NCI-H524 (cell line): Measurements from ENCODE around the gene CLSTN2.

Source experiments
- DNase-seq, 2 experiments: peaks; one replicate each; lab custom pipeline; 2025; lab: John Stamatoyannopoulos, UW

The CLSTN2 gene

DNA sequence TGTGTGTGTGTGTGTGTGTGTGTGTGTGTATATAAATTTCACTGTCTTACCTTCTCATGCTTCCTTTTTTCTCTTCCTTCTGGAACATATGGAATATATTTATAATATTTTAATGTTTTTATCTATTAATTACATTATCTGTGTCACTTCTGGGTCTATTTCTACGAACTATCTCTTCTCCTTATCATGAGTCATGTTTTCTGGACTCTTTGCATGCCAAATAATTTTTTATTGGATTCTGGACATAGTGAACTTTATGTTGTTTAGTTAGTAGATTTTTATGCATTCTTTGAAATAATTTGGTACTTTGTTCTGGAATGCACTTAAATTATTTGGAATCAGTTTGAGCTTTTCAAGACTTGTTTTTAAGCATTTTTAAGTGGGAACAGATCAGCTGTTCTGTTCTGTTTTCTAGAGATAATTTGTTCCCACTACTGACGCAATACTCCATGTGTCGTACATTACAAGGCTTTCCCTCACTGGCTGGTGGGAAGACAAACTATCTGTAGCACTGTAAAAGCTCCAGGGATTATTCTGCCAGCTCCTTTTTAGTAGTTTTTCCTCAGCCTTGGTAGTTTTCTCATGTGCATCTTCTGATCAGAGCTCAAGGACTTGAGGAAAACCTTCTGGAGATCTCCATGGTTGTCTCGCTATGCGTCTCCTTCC is 302.0 kb downstream of the CLSTN2 start:
- no peak for DNase-seq

DNA sequence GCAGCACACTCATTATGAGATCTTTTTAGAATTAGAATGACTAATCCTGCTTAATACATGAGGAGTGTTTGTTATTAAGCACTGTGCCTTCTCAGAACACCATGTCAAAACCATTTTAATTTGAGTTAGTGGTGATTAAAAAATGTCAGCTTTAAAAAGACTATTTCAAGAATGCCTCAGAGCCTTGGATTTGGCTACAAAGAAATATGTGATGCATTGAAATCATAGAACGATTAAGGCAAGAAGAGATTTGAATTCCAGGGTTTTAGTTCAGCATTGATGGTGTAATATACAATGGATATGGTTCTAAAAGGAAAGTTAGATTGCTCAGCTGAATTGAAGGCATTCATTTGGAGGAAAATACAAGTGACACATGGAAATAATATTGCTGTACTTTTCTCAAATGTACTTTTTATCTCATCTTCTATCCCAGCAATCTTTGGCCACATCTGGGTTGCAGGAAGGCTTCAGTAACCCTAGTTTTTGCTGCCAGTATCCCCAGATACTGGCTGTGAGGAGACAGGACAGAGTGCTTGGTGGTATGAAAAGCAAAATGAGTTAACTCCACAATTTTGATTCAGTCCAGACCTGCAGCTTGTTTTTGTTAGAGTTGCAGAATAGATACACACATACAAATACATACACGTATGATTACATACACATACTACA is 303.8 kb downstream of the CLSTN2 start:
- DNase-seq = peak in 1 of 2 experiments; percentile 56

DNA sequence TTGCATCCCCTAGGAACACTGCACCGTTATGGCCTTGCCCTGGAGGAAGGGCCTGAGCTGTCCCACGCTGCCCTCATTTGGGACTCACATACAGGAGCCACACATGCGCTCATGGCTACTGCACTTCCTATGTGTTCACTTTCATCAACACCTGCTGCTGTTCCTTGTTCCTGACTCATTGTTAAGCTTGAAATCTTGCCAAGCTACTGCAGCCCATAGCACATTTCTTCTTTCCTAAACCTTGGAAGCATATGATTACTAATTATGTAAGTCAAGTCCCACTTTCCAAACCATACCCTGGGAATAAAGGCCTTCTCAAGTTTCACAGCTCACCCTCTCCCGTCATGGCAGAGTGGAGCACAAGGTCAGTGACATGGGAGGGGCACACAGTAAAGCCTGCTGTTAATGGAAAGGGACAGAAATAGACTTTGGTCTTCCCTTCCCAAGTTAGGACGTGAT is 307.9 kb downstream of the CLSTN2 start:
- peak; percentile 89 to 96 for DNase-seq

DNA sequence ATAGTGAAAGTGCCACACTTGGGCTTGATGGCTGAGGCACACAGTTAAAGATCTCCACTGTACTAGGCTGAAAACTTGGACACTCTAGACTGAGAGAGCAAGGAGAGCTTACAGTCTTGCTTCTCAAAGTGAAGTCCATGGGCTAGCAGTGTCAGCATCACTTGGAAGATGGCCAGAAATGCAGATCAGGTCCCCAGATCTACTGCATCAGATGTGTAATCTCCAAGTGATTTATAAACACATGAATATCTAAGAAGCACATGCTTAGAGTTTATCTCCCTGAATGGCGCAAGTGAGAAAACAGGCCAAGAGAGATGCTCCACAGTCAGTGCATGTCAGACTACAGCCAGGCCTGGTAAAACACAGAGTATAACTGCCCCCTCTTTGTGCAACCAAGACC is 308.6 kb downstream of the CLSTN2 start:
- peak; percentile 9 to 51 for DNase-seq

DNA sequence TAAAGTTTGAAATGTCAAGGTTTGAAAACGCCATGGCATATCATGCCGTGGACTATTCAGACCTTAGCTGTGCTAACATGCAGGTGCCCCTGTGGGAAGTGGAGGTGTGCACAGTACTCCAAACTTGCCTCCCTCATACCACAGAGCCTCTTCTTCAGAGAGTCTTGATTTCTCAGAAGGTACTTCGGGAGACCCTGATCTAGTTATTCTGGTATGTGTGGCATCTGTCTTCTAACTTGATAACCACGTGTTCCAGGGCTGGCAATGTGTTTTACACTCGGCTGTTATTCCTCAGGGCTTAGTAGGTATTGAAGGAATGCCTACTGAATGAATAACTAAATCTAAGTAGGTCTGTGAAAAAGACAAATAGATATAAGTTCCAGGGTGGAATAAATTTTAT is 309.9 kb downstream of the CLSTN2 start:
- no peak for DNase-seq

DNA sequence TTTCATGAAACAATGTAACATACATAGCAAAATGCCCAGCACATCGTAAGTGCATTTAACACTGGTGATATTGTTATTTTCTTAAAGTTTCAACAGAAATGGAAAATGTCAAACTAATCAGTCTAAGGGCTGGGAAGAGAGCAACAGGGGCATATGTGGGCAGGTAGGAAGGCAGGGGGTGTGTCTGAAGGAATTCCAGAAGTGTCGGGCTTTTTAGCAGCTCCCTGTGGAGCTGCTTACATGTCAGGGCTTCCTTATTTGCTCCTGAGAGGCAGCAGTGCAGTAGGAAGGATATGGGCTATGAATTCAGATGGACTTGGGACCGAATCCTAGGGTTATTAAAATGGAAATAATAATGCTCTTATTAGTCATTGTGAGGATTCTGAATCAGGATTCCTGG is 311.6 kb downstream of the CLSTN2 start:
- DNase-seq = no peak

DNA sequence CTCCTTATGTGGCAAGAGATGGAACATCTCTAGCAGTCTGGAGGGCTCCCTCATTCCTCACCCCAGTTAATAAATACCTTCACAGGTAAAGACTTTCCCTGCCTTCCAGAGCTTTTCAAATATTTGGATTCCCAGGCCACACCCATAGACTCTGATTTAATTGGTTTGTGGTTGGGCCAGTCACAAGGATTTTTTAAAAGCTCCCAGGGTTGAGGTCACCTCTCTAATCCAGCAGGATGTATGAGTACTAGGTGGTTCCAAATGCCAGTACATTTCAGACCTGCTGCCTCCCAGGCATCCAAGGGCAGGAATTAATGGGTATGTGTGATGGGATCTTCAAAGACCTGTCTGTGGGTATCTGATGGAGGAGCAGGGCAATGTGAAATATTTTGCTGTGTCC is 312.8 kb downstream of the CLSTN2 start:
- no peak for DNase-seq

DNA sequence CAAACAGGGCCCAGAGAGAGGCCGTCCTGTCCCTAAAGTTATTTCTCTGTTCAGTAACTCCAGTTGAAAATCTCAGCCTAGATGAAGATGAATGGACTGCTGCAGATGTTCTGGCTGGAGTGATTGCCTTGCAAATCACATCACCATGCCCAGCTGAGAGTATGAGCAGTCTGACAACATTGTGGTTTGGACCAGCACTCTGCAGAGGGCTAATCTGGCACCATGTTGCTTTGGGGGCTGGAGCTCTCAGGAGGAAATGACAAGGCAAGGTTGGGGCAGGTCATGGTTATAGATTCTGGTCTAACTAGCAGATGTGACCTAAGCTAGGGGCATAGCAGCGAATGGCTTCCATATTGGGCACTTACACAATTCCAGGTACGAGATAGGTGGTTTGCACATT is 314.2 kb downstream of the CLSTN2 start:
- no peak for DNase-seq

DNA sequence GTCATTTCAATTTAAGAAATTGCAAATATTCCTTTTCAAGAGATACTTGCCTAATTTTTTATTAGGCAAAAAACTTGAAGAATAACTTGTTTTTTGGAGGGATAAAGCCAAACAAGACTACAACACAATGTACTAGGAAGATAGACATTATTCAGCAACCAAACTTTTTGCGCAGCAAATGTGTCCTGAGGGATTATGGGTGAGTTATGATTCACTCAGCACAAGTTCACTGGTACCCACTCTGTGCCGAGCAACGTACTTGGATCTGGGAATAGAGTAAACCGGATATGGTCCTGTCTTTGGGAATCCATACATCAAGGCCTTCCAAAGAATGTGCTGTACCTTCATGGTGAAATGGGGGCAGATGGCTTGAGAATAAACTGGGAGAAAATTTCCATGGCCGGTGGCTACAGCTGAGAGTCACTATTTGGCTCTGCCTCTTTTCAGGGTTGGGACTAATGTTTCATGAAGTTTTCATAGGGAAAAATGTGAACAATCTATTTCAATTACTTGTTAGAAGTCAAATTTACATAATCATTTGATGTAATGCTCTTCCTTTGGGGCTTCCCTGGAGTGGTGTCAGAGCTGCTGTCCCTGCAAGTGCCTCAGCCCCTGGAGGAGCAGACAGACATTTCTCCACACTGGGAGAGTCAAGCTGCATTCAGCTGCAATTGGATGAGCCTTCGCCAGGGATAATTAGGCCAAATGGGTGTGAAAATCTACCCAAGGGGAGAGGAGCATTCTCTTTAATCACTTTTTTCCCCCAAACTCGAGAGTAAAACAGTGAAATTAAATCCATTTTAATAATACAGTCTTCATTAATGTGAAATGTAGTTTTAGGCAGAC is 315.2 kb downstream of the CLSTN2 start:
- no peak for DNase-seq

DNA sequence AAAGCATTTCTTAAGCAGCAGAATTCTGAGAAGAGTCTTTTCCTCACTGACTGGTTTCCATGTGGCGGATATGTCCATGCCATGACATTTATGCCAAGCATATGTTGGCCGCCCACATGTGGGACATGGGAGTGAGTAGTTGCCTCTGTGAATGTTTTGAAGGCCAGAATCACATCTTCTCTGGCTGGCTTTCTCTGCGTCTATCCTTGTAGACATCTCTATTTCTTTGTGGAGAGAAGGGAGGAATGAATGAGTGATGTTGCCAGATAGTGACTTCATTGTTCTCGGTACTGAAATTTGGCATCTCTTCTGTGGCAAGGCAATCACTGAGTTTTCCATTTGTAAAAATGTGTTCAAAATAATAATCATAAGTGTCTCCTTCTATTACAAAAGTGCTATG is 316.0 kb downstream of the CLSTN2 start:
- DNase-seq = no peak

DNA sequence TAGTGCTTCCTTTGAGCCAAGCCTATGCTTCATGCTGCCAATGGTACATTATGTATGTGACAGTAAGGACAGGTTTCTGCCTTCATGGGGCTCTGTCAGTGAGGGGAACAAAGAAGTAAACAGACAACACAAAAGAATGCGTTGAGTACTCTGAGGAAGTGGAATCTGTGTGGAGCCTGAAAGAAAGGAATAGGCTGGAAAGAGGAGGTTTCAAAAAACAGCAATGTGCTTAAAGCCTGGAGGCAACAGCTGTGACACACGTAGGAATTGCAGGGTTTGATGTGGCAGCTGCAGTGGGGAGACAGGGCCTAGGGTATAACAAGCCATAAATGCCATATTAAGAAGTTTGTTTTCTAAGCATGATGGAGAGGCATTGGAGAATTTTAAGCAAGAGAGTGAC is 316.7 kb downstream of the CLSTN2 start:
- peak in 1 of 2 experiments; percentile 44 for DNase-seq

DNA sequence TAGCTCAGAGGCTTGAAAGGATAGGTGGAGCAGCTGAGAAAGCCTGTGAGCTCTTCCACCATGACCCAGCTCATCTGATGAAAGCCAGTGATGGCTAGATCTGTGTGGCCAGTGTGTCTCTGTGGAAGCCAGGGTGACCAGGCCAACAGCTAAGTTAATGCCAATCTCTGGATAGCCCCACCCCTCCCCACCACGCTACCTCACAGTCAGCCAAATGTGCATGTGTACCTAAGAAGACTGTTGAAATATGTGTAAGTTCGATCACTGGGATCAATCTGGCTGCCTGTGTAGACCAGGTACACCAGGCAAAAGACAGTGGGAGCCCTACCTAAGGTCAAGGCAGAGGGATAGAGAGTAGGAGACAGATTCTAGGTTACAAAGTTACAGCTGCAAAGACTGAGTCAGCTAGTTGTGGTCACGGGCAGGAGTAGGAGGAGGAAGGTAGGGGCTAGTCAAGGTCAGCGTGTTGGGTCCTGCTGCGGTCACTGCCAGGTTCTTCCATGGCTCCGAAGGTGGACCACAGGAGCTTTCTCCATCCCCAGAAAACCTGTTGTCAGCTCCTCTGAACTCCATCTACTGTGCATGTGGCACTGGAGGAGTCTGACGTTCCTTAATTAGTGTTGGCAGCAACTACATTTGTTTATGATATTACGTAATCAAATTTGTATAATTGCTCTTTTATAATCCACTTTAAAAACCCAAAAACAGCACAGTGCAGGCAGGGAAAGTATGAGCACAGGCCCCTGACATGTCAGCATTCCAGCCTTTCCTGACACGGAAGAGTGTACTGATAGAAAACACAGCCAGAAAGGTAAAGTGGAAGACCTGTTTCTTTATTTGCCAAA is 318.0 kb downstream of the CLSTN2 start:
- DNase-seq = no peak

DNA sequence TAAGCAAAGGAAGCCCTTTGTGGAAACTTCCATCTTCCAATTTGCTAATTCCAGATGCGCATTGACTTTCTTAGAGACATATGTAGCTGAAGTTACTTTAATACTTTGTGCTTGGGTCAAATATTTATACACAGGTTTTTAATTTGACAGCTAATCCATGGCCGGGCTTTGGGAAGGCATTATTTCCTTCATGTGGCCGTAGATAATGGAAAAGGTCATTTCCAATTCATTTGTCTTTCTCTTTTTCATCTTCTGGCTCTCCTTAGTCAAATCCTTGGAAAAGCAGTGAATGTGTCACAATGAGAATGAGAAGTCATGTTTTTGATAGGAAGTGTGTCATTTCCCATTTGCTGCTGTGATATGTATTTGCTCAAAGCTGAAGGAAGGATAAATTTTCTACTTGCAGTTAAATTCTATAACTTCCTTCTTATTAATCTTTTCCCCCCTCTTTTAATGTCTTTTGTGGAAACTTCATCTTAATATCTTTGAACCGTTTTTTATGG is 323.3 kb downstream of the CLSTN2 start:
- no peak for DNase-seq

DNA sequence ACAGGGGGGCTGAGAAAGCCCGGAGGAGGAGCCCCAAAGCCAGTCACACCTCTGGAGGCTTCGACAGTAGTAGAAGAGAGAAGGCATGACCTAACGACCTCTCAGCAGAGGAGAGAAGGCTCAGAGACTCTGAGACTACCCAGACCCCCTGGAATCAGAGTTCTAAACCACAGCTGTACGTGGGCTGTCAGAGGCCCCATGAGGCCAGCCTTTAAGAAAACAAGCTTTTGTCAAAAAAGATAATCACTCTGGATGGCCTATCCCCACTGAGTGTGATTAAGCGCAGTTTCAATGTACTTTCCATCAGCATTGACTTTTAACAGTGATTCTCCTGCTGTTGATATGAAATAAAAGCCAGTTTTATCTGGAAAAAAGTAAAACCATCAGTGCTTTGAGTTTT is 330.3 kb downstream of the CLSTN2 start:
- DNase-seq = no peak

DNA sequence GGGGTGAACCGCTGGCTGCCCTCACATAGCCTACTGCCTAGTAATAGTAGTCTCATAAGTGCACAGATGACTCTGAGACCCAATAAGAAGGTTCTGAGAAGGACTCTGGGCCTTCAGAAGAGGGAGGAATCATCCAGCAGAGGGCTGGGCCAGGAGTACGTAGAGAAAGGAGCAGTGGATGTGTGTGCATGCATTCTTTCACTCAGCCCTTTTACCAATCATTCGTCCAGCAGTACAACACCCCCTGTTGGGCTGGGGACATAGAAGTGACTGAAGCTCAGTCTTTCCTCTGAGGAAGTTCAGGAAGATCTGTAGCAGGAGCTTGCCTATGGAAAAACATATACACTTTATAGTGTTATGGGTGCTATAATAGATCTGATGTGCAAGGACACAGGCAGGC is 333.1 kb downstream of the CLSTN2 start:
- DNase-seq = no peak

DNA sequence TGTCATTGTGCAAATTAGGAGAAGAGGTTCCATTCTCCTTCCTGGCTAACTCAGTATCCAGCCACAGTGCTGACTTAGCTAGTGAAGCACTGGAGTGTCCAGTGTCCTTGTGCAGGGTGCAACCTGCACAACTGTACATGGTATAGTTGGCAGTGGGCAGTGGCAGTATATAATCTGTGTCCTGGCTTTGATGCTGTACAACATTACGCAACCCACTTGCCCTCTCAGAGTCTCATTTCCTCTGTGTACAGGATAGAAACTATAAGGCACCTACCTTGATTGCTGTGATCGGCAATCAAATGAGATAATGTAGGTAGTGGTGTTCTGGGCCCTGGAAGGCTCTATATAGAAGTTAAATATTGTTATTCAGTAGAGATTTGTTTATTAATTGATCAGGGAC is 333.6 kb downstream of the CLSTN2 start:
- DNase-seq = no peak

DNA sequence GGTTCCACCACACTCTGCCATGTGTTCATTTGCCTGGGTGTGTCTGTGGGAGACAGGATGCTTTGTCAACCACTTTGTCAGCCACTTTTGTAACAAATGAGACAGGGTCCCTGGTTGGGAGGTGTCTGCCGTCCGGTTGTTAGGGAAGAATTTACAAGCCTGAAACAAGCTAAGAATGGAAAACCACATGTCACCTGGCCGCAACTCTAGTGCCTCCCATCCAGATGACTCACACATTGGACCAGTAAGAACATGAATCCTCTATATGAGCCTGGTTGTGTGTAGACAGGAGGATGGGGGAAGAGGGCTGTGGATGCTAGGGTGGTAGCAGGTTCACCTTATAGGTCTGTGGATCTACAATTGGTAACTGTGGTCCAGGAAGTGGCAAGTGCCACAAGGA is 335.3 kb downstream of the CLSTN2 start:
- DNase-seq = no peak

DNA sequence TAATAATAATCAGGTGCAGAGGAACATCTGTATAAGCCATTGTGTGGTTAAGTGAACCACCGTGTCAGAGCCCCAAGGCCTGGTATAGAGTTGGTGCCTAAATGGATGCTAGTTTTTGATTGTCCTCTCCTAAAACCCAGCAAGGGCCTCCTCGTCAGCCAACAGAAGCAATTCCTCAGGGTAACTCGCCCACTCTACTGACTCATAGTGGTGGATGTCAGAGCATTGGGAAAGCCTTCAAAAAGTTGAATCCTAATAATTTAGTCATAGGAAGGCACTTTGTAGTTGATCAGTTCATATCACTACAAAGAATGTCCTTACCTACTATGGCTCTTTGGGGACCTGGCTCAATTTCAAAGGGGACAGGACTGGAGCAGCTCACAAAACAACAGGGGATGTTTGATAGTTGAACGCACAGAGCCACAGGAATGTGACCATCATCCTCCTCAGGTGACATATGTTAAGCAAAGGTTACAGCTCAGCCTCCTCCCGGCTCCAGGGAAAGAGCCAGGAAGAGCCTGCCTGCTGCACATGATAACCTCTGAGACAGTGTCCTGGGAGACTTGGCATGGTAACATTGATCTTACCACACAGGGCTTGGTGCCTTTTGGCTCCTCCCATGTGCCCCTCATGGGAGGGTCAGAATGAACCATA is 338.7 kb downstream of the CLSTN2 start:
- no peak for DNase-seq

DNA sequence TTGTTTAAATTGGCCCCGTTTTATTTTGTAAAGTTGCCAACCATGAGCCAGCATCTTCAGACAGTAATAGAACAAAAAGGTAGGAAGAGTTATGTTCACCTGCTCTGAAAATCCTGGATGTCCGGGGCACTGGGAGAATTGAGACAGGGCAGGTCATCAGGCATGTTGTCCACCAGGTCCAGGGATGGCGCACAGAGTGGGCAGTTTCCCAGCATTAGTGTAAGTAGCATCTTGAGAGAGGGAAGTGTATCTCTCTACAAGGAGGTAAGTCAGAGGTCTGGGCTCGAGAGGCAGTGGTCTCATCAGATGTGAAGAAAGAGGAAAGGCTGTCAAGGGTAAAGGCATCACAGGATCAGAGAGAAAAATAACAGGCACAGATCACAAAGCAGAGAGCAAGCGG is 339.4 kb downstream of the CLSTN2 start:
- DNase-seq = no peak

DNA sequence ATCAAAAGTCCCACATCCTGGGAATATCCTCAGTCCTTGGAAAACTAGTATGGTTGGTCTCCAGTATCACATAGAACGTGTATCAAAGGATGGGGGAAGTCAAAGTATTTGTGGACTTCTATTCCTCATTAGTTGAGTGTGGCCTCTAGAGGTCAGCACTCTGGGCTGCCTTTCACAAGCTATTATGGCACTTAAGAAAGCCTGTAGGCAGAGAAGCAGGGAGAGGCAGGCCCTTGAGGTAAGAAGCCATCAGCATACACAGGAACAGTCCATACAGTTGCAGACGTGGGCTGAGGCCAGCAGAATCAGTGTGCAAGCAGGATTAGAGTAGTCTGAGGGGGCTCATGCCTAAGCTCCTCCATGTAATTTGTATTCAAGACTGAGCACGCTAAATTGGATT is 341.7 kb downstream of the CLSTN2 start:
- DNase-seq = peak; percentile 91 to 96

DNA sequence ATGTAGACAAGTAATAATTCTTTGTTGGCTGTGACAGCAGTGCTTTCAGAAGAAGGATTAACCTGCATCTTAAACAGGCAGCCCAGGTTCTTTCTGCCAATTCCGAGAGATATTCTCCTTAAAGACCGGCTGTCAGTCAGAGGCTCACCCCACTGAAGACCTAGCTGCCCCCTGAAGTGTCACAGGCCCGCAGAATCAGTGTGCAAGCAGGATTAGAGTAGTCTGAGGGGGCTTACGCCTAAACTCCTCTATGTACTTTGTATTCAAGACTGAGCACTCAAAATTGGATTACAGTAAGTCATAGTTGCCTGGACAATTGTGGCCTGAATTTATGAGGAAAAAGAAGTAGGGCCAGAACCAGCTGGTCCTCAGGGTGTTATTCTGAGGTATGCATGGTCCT is 342.9 kb downstream of the CLSTN2 start:
- peak; percentile 57 to 83 for DNase-seq
